Activated CD4-positive, alpha-beta T cell treated with anti-CD3 and anti-CD28 coated beads for 36 hours (primary cell): ENCODE results near the gene KMT2C. TPM values are rescaled to one million over a fixed set of nuclear protein-coding genes. Genes with fewer than 3 reads are reported as not detected.
"Not testable (repeated sequence)": the region's sequence is repeated elsewhere in the genome, so short reads cannot be mapped to it uniquely, and the experiment has no call there.

ENCODE experiments used
- ATAC-seq: fragments of 200-7000 bp; cut with Tn5 transposase; one replicate; pipeline ENCODE4 v1.10.0; 2021; ENCODE audit warnings: mild to moderate bottlenecking, moderate library complexity
- CTCF ChIA-PET: fragments of 350-600 bp; sonication (Branson Sonifier 250); formaldehyde crosslinking; loops from one replicate; lab custom pipeline; 2021; ENCODE audit warnings: antibody characterized with exemption; lab: Charles Lee
- POLR2A ChIA-PET: fragments of 350-600 bp; sonication (Branson Sonifier 250); formaldehyde crosslinking; loops from one replicate; lab custom pipeline; 2021; ENCODE audit warnings: antibody characterized with exemption, inconsistent platforms; lab: Charles Lee
- DNase-seq: peaks from one replicate; pipeline ENCODE4 v3.0.0-alpha.2; 2020
- H3K27ac Mint-ChIP-seq: one replicate; pipeline ENCODE4 v1.8.0; 2021; ENCODE audit warnings: mixed read lengths
- H3K27me3 Mint-ChIP-seq: one replicate; pipeline ENCODE4 v1.8.0; 2021; ENCODE audit warnings: mixed read lengths
- H3K36me3 Mint-ChIP-seq: one replicate; pipeline ENCODE4 v1.8.0; 2021; ENCODE audit warnings: low read depth, mixed read lengths
- H3K4me1 Mint-ChIP-seq: one replicate; pipeline ENCODE4 v1.8.0; 2021; ENCODE audit warnings: mixed read lengths
- H3K4me3 Mint-ChIP-seq: one replicate; pipeline ENCODE4 v1.8.0; 2021; ENCODE audit warnings: mild to moderate bottlenecking, moderate library complexity, mixed read lengths
- H3K9me3 Mint-ChIP-seq: one replicate; pipeline ENCODE4 v1.8.0; 2021; ENCODE audit warnings: low read depth, mixed read lengths
- intact Hi-C, 2 experiments: fragments of 100-400 bp; cut with DNase I in 1 of 2; cut with micrococcal nuclease in 1 of 2; formaldehyde crosslinking; loops; one replicate each; pipeline versions ENCODE4 v1.14.2 to v1.15.1; 2022 to 2024; cut with DNase I, micrococcal nuclease
- total RNA-seq, 2 experiments: library from RNA; stranded (reverse); gene quantifications; one replicate each; pipeline ENCODE4 v1.2.3, GENCODE V29; 2021

KMT2C gene
- total RNA-seq, 2 experiments from 2014 or later: 35.9 to 42.7 TPM

GRCh38 chr7:152441168-152441567 lies 5.4 kb upstream of the KMT2C start:
- H3K9me3 Mint-ChIP-seq, POLR2A ChIA-PET, ATAC-seq, H3K4me3 Mint-ChIP-seq, H3K27me3 Mint-ChIP-seq, H3K4me1 Mint-ChIP-seq, H3K36me3 Mint-ChIP-seq, CTCF ChIA-PET, H3K27ac Mint-ChIP-seq, intact Hi-C loops, DNase-seq: not testable (repeated sequence)

- CTCF ChIA-PET: not testable (repeated sequence)
These were observed 2.2 kb upstream of the KMT2C start for GRCh38 chr7:152438017-152438416.

GRCh38 chr7:152436931-152437575 lies 1.2 kb upstream of the KMT2C start:
- Mint-ChIP-seq H3K4me3 (peak overlapping the region; percentile 74), H3K27ac (peak overlapping the region; percentile 82), H3K4me1 (peaks cover 21% of the 10 kb centered on the region)
- H3K9me3 Mint-ChIP-seq, H3K27me3 Mint-ChIP-seq, POLR2A ChIA-PET, DNase-seq, H3K36me3 Mint-ChIP-seq, CTCF ChIA-PET, ATAC-seq: not testable (repeated sequence)
- intact Hi-C loops: loop anchor here (1.0 to 10.0 kb wide), 9 partner anchors 26 to 1092 kb away; partner anchors contain the start of genes XRCC2 (in 2 of the 2), GALNT11 (in 1 of the 2), NUB1 (in 1 of the 2) and PRKAG2 (in 1 of the 2)

More at GRCh38 chr7:152438017-152438416, 2.2 kb upstream of the KMT2C start:
- H3K36me3 Mint-ChIP-seq, POLR2A ChIA-PET, H3K27me3 Mint-ChIP-seq, DNase-seq, H3K27ac Mint-ChIP-seq, ATAC-seq, H3K4me3 Mint-ChIP-seq, H3K9me3 Mint-ChIP-seq: not testable (repeated sequence)
- peaks cover 15% of the 10 kb centered on the region for H3K4me1 Mint-ChIP-seq
- intact Hi-C loops: loop anchor here (10.0 kb wide), 4 partner anchors 237 to 1093 kb away; partner anchors contain the start of genes GALNT11 (in 1 of the 2), NUB1 (in 1 of the 2) and XRCC2 (in 1 of the 2)

GRCh38 chr7:152436111-152436930 lies 518 bp upstream of the KMT2C start:
- CTCF ChIA-PET: no interaction called here
- peaks cover 22% of the 10 kb centered on the region for H3K4me1 Mint-ChIP-seq
- intact Hi-C loops: loop anchor here (1.0 to 10.0 kb wide), 9 partner anchors 27 to 1092 kb away; partner anchors contain the start of genes XRCC2 (in 2 of the 2), GALNT11 (in 1 of the 2), NUB1 (in 1 of the 2) and PRKAG2 (in 1 of the 2)

GRCh38 chr7:152434511-152435383 lies 1.1 kb downstream of the KMT2C start:
- CTCF ChIA-PET: interaction anchor here (1.1 to 1.7 kb wide), 3 partner anchors 28 to 98 kb away, joined by 3 to 6 read pairs (median 4); no protein-coding TSS in a partner anchor
- H3K4me3 Mint-ChIP-seq: peak overlapping the region; percentile 87
- peak; percentile 67 for DNase-seq
- not testable (repeated sequence) for H3K9me3 Mint-ChIP-seq, H3K27me3 Mint-ChIP-seq, H3K36me3 Mint-ChIP-seq
- intact Hi-C loops: loop anchor here (1.0 to 10.0 kb wide), 5 partner anchors 240 to 1090 kb away; partner anchors contain the start of genes ACTR3B (in 1 of the 2), GALNT11 (in 1 of the 2), NUB1 (in 1 of the 2) and XRCC2 (in 1 of the 2)
- POLR2A ChIA-PET: interaction anchor here (1.6 kb wide), 1 partner anchor 29 kb away, joined by 6 read pairs; no protein-coding TSS in a partner anchor
- H3K27ac Mint-ChIP-seq: peak overlapping the region; percentile 90
- peak; percentile 47 for ATAC-seq
- peaks cover 29% of the 10 kb centered on the region for H3K4me1 Mint-ChIP-seq

More at GRCh38 chr7:152436111-152436930, 518 bp upstream of the KMT2C start:
- DNase-seq (peak; percentile 93), ATAC-seq (peak; percentile 55)
- H3K36me3 Mint-ChIP-seq: peaks cover 4% of the 10 kb centered on the region
- POLR2A ChIA-PET: no interaction called here
- H3K27ac Mint-ChIP-seq: peak overlapping the region; percentile 82
- no peaks in the 10 kb centered on the region for H3K9me3 Mint-ChIP-seq
- no peaks in the 10 kb centered on the region for H3K27me3 Mint-ChIP-seq
- peak overlapping the region; percentile 74 for H3K4me3 Mint-ChIP-seq

- H3K9me3 Mint-ChIP-seq, H3K36me3 Mint-ChIP-seq, H3K27me3 Mint-ChIP-seq: not testable (repeated sequence)
- H3K4me3 Mint-ChIP-seq: peak overlapping the region; percentile 87
- ChIA-PET CTCF (interaction anchor here (0.9 to 1.7 kb wide), 4 partner anchors 9 to 97 kb away, joined by 3 to 6 read pairs (median 4); no protein-coding TSS in a partner anchor), POLR2A (interaction anchor here (0.6 to 1.6 kb wide), 3 partner anchors 10 to 130 kb away, joined by 3 to 6 read pairs (median 6); no protein-coding TSS in a partner anchor)
- H3K27ac Mint-ChIP-seq: peak overlapping the region; percentile 90
- intact Hi-C loops: loop anchor here (1.0 to 10.0 kb wide), 5 partner anchors 241 to 1089 kb away; partner anchors contain the start of genes ACTR3B (in 1 of the 2), GALNT11 (in 1 of the 2), NUB1 (in 1 of the 2) and XRCC2 (in 1 of the 2)
- peaks cover 35% of the 10 kb centered on the region for H3K4me1 Mint-ChIP-seq
- peak; percentile 76 for DNase-seq
- ATAC-seq: peak; percentile 42
These were observed 1.9 kb downstream of the KMT2C start for GRCh38 chr7:152433721-152434490.

GRCh38 chr7:152432735-152433134 lies 3.1 kb downstream of the KMT2C start:
- H3K27me3 Mint-ChIP-seq, DNase-seq, POLR2A ChIA-PET, CTCF ChIA-PET, H3K9me3 Mint-ChIP-seq, H3K27ac Mint-ChIP-seq, ATAC-seq, H3K36me3 Mint-ChIP-seq: not testable (repeated sequence)
- intact Hi-C loops: loop anchor here (10.0 kb wide), 4 partner anchors 242 to 1088 kb away; partner anchors contain the start of genes GALNT11 (in 1 of the 2), NUB1 (in 1 of the 2) and XRCC2 (in 1 of the 2)
- peaks cover 42% of the 10 kb centered on the region for H3K4me1 Mint-ChIP-seq
- peak overlapping the region; percentile 87 for H3K4me3 Mint-ChIP-seq

GRCh38 chr7:152430854-152431253 lies 4.9 kb downstream of the KMT2C start:
- Mint-ChIP-seq H3K4me1 (peaks cover 49% of the 10 kb centered on the region), H3K27me3 (no peaks in the 10 kb centered on the region), H3K27ac (no peak overlapping the region), H3K36me3 (peaks cover 4% of the 10 kb centered on the region), H3K9me3 (no peaks in the 10 kb centered on the region), H3K4me3 (no peak overlapping the region)
- CTCF ChIA-PET: no interaction called here
- intact Hi-C loops: loop anchor here (10.0 kb wide), 4 partner anchors 244 to 1086 kb away; partner anchors contain the start of genes GALNT11 (in 1 of the 2), NUB1 (in 1 of the 2) and XRCC2 (in 1 of the 2)
- POLR2A ChIA-PET: no interaction called here
- ATAC-seq (no peak), DNase-seq (no peak)

GRCh38 chr7:152430118-152430517 lies 5.7 kb downstream of the KMT2C start:
- peaks cover 55% of the 10 kb centered on the region for H3K4me1 Mint-ChIP-seq
- H3K9me3 Mint-ChIP-seq, DNase-seq, H3K27ac Mint-ChIP-seq, H3K27me3 Mint-ChIP-seq, ATAC-seq, H3K4me3 Mint-ChIP-seq, H3K36me3 Mint-ChIP-seq, CTCF ChIA-PET: not testable (repeated sequence)
- POLR2A ChIA-PET: interaction anchor here (0.6 kb wide), 1 partner anchor 20 kb away, joined by 3 read pairs; no protein-coding TSS in a partner anchor
- intact Hi-C loops: loop anchor here (10.0 kb wide), 4 partner anchors 245 to 1085 kb away; partner anchors contain the start of genes GALNT11 (in 1 of the 2), NUB1 (in 1 of the 2) and XRCC2 (in 1 of the 2)
